PC-3 (cell line): ENCODE measurements around the gene ULK4. TPM values are rescaled to one million over a fixed set of nuclear protein-coding genes. Genes with fewer than 3 reads are reported as not detected.
A peak's percentile ranks its signal among the peaks of the same experiment; 100 is the strongest.

ENCODE experiments used
- ATAC-seq: fragments of 200-7000 bp; cut with Tn5 transposase; 2 replicates; pipeline ENCODE4 v1.9.1; 2020; ENCODE audit warnings: mild to moderate bottlenecking, moderate library complexity
- BruUV-seq: library from RNA; stranded (reverse); fragments of 400-500 nt; replicated peaks from 2 replicates; lab custom pipeline; 2021; lab: Mats Ljungman, UMichigan
- CTCF ChIA-PET: fragments of 300-600 bp; sonication (Branson Sonifier 250); formaldehyde crosslinking; loops from one replicate; lab custom pipeline; 2022; ENCODE audit warnings: antibody characterized with exemption; lab: Charles Lee
- POLR2A ChIA-PET: fragments of 300-600 bp; sonication (Branson Sonifier 250); formaldehyde crosslinking; loops from one replicate; lab custom pipeline; 2022; ENCODE audit warnings: antibody characterized with exemption; ENCODE audit not compliant: unreplicated experiment; lab: Charles Lee
- DNase-seq: peaks from one replicate; pipeline ENCODE4 v3.0.0-alpha.2; 2015
- H2AFZ ChIP-seq: fragments of 300-600 bp; sonication (generic); 2 replicates; pipeline ENCODE4 v1.6.0; 2016; ENCODE audit warnings: antibody characterized with exemption, low read length
- H3F3A ChIP-seq: fragments of 300-600 bp; sonication (generic); one replicate; pipeline ENCODE4 v1.6.0; 2017; ENCODE audit warnings: antibody characterized with exemption, low read length, control low read depth, mild to moderate bottlenecking; ENCODE audit not compliant: unreplicated experiment
- H3K27ac ChIP-seq: fragments of 300-600 bp; sonication (generic); 2 replicates; pipeline ENCODE4 v1.5.1; 2016; ENCODE audit warnings: mild to moderate bottlenecking, low read length
- H3K27me3 ChIP-seq: fragments of 300-600 bp; sonication (generic); 2 replicates; pipeline ENCODE4 v1.6.1; 2016; ENCODE audit warnings: low read length, mixed read lengths
- H3K36me3 ChIP-seq: fragments of 300-600 bp; sonication (generic); 2 replicates; pipeline ENCODE4 v1.6.1; 2016; ENCODE audit warnings: low read depth, mixed run types, low read length, mixed read lengths
- H3K4me1 ChIP-seq: fragments of 300-600 bp; sonication (generic); 2 replicates; pipeline ENCODE4 v1.5.1; 2016; ENCODE audit warnings: low read length; ENCODE audit not compliant: insufficient read depth
- H3K4me2 ChIP-seq: fragments of 300-600 bp; sonication (generic); 2 replicates; pipeline ENCODE4 v1.6.0; 2016; ENCODE audit warnings: low read length
- H3K4me3 ChIP-seq: fragments of 300-600 bp; sonication (generic); 2 replicates; pipeline ENCODE4 v1.5.1; 2016; ENCODE audit warnings: mild to moderate bottlenecking, low read length, mixed read lengths
- H3K79me2 ChIP-seq: fragments of 300-600 bp; sonication (generic); 2 replicates; pipeline ENCODE4 v1.6.1; 2017; ENCODE audit warnings: low read length, mixed read lengths
- H3K9ac ChIP-seq: fragments of 300-600 bp; sonication (generic); 2 replicates; pipeline ENCODE4 v1.6.0; 2016; ENCODE audit warnings: mild to moderate bottlenecking, low read length
- H3K9me2 ChIP-seq: fragments of 300-600 bp; sonication (generic); replicated peaks from 2 replicates; pipeline ENCODE4 v1.6.1; 2016; ENCODE audit warnings: mixed run types, low read length, mixed read lengths
- H3K9me3 ChIP-seq: fragments of 300-600 bp; sonication (generic); 2 replicates; pipeline ENCODE4 v1.6.1; 2016; ENCODE audit warnings: low read length, mixed read lengths
- H4K20me1 ChIP-seq: fragments of 300-600 bp; sonication (generic); 2 replicates; pipeline ENCODE4 v1.6.1; 2016; ENCODE audit warnings: low read length, mixed read lengths
- CTCF ChIP-seq: fragments of 300-600 bp; sonication (generic); conservative IDR thresholded peaks from 2 replicates; pipeline ENCODE4 v1.5.1; 2017; ENCODE audit warnings: antibody characterized with exemption, low read depth, mild to moderate bottlenecking, low read length
- EZH2 ChIP-seq: fragments of 300-600 bp; sonication (generic); IDR thresholded peaks from one replicate; pipeline ENCODE4 v1.6.1; 2017; ENCODE audit warnings: antibody characterized with exemption, mild to moderate bottlenecking, low read length; ENCODE audit not compliant: unreplicated experiment
- EZH2phosphoT487 ChIP-seq: fragments of 300-600 bp; sonication (generic); IDR thresholded peaks from 2 replicates; pipeline ENCODE4 v1.6.1; 2018; ENCODE audit warnings: mild to moderate bottlenecking, antibody characterized with exemption, low read length, borderline replicate concordance
- intact Hi-C: fragments of 100-400 bp; cut with micrococcal nuclease; formaldehyde crosslinking; loops from 2 replicates; pipeline ENCODE4 v1.9.0; 2023
- total RNA-seq: library from RNA; depleted of rRNA; stranded (reverse); fragments of >200 nt; gene quantifications from 2 replicates; pipeline ENCODE4 v1.2.3, GENCODE V29; 2014

The ULK4 gene
- total RNA-seq, 1 experiment from 2014 or later: 4.8 TPM

GRCh38 chr3:41960826-41961750, 815 bp downstream of the ULK4 start:
- Histone ChIP-seq H3K79me2 (peaks cover 15% of the 10 kb centered on the region), H3K36me3 (no peaks in the 10 kb centered on the region), H3K4me1 (peaks cover 6% of the 10 kb centered on the region; the same call in 1 of the 2 replicates), H2AFZ (peak overlapping the region; percentile 95), H3F3A (no peaks in the 10 kb centered on the region), H3K4me3 (peak overlapping the region; percentile 87), H3K9me3 (no peaks in the 10 kb centered on the region), H4K20me1 (no peaks in the 10 kb centered on the region), H3K27ac (peak overlapping the region; percentile 4; the same call in 1 of the 2 replicates), H3K4me2 (peak overlapping the region; percentile 96), H3K9me2 (no peaks in the 10 kb centered on the region), H3K27me3 (no peaks in the 10 kb centered on the region), H3K9ac (peak overlapping the region; percentile 74)
- TSS peak; percentile 73 for BruUV-seq
- CTCF ChIA-PET: interaction anchor here (0.5 kb wide), 1 partner anchor 269 kb away, joined by 3 read pairs; no protein-coding TSS in a partner anchor
- peak; percentile 35 for ATAC-seq
- intact Hi-C loops: loop anchor here (5.0 kb wide), 1 partner anchor 1504 kb away; the partner anchor contains the start of gene RPL14
- no peak for TF ChIP-seq CTCF
- TF ChIP-seq EZH2: no peak
- no peak for TF ChIP-seq EZH2phosphoT487
- DNase-seq: peak; percentile 63
- POLR2A ChIA-PET: no interaction called here

GRCh38 chr3:41956574-41956973, 5.3 kb downstream of the ULK4 start:
- ATAC-seq (no peak), DNase-seq (no peak)
- no peak overlapping the region for H3K9ac ChIP-seq
- BruUV-seq: no TSS peak
- ChIA-PET POLR2A (no interaction called here), CTCF (no interaction called here)
- H3K9me2 ChIP-seq: no peaks in the 10 kb centered on the region
- H3F3A ChIP-seq: no peaks in the 10 kb centered on the region
- no peaks in the 10 kb centered on the region for H3K36me3 ChIP-seq
- TF ChIP-seq EZH2phosphoT487: no peak
- no peak for TF ChIP-seq EZH2
- intact Hi-C loops: no loop called here
- no peak overlapping the region for H3K27ac ChIP-seq
- no peaks in the 10 kb centered on the region for H3K9me3 ChIP-seq
- no peaks in the 10 kb centered on the region for H4K20me1 ChIP-seq
- H3K4me1 ChIP-seq: no peaks in the 10 kb centered on the region
- no peak overlapping the region for H3K4me3 ChIP-seq
- H3K79me2 ChIP-seq: peaks cover 15% of the 10 kb centered on the region
- H2AFZ ChIP-seq: no peak overlapping the region
- H3K27me3 ChIP-seq: no peaks in the 10 kb centered on the region
- no peak overlapping the region for H3K4me2 ChIP-seq

GRCh38 chr3:41955192-41955591, 6.7 kb downstream of the ULK4 start:
- intact Hi-C loops: no loop called here
- DNase-seq (no peak), ATAC-seq (no peak)
- Histone ChIP-seq H3F3A (no peaks in the 10 kb centered on the region), H3K27ac (no peak overlapping the region), H3K79me2 (peaks cover 8% of the 10 kb centered on the region), H3K27me3 (no peaks in the 10 kb centered on the region), H3K9me3 (no peaks in the 10 kb centered on the region), H3K4me1 (no peaks in the 10 kb centered on the region), H3K9me2 (no peaks in the 10 kb centered on the region), H4K20me1 (no peaks in the 10 kb centered on the region), H3K9ac (no peak overlapping the region), H3K4me3 (no peak overlapping the region), H2AFZ (no peak overlapping the region), H3K4me2 (no peak overlapping the region), H3K36me3 (no peaks in the 10 kb centered on the region)
- BruUV-seq: no TSS peak
- CTCF ChIA-PET: no interaction called here
- TF ChIP-seq EZH2phosphoT487 (no peak), EZH2 (no peak)
- POLR2A ChIA-PET: no interaction called here
